OCI-LY1 (cell line): ENCODE data around the gene HDDC2.

ENCODE experiments used
- H2AFZ ChIP-seq: fragments of 200-600 bp; sonication (generic), shearing (Covaris generic); 2 replicates; pipeline ENCODE4 v1.6.0; 2014; ENCODE audit warnings: antibody characterized with exemption, mild to moderate bottlenecking, low read length
- H3F3A ChIP-seq: fragments of 200-600 bp; sonication (generic), shearing (Covaris generic); 2 replicates; pipeline ENCODE4 v1.6.0; 2014; ENCODE audit warnings: mild to moderate bottlenecking, antibody characterized with exemption, low read length, moderate library complexity; ENCODE audit not compliant: insufficient read depth
- H3K27ac ChIP-seq: fragments of 200-600 bp; sonication (generic); 2 replicates; pipeline ENCODE4 v1.5.1; 2014; ENCODE audit warnings: low read length, mixed run types, mild to moderate bottlenecking, low read depth; ENCODE audit not compliant: poor library complexity, severe bottlenecking
- H3K27me3 ChIP-seq: fragments of 200-600 bp; sonication (generic); 2 replicates; pipeline ENCODE4 v1.6.0; 2014; ENCODE audit warnings: antibody characterized with exemption, mild to moderate bottlenecking, low read length, moderate library complexity; ENCODE audit not compliant: insufficient read depth
- H3K36me3 ChIP-seq: fragments of 200-600 bp; sonication (generic); 2 replicates; pipeline ENCODE4 v1.6.1; 2014; ENCODE audit warnings: mild to moderate bottlenecking, antibody characterized with exemption, low read length, moderate library complexity, mixed read lengths; ENCODE audit not compliant: insufficient read depth
- H3K4me1 ChIP-seq: fragments of 200-600 bp; sonication (generic); 2 replicates; pipeline ENCODE4 v1.5.1; 2014; ENCODE audit warnings: mild to moderate bottlenecking, low read length, moderate library complexity; ENCODE audit not compliant: insufficient read depth, severe bottlenecking
- H3K4me2 ChIP-seq: fragments of 200-600 bp; sonication (generic), shearing (Covaris generic); 2 replicates; pipeline ENCODE4 v1.6.1; 2014; ENCODE audit warnings: low read length
- H3K4me3 ChIP-seq: fragments of 200-600 bp; sonication (generic); 2 replicates; pipeline ENCODE4 v1.5.1; 2014; ENCODE audit warnings: low read length, low read depth, mild to moderate bottlenecking, mixed read lengths; ENCODE audit not compliant: poor library complexity, severe bottlenecking
- H3K79me2 ChIP-seq: fragments of 200-600 bp; shearing (Covaris generic); 2 replicates; pipeline ENCODE4 v1.6.1; 2016; ENCODE audit warnings: mixed run types, low read length, mixed read lengths; ENCODE audit not compliant: insufficient read depth
- H3K9ac ChIP-seq: fragments of 200-600 bp; sonication (generic), shearing (Covaris generic); 2 replicates; pipeline ENCODE4 v1.6.1; 2014; ENCODE audit warnings: mild to moderate bottlenecking, low read length, mixed read lengths
- H3K9me2 ChIP-seq: fragments of 200-600 bp; sonication (generic), shearing (Covaris generic); 2 replicates; pipeline ENCODE4 v1.6.1; 2014; ENCODE audit warnings: low read depth, mild to moderate bottlenecking, low read length, mixed read lengths
- H3K9me3 ChIP-seq: fragments of 200-600 bp; shearing (Covaris generic); 2 replicates; pipeline ENCODE4 v1.6.1; 2014; ENCODE audit warnings: low read length, mixed read lengths
- H4K20me1 ChIP-seq: fragments of 200-600 bp; sonication (generic), shearing (Covaris generic); 2 replicates; pipeline ENCODE4 v1.6.0; 2016; ENCODE audit warnings: mild to moderate bottlenecking, low read length; ENCODE audit not compliant: insufficient read depth
- CTCF ChIP-seq: fragments of 200-600 bp; sonication (generic), shearing (Covaris generic); IDR thresholded peaks from 2 replicates; pipeline ENCODE4 v1.5.1; 2017; ENCODE audit warnings: mild to moderate bottlenecking, antibody characterized with exemption, low read length, moderate library complexity, mixed read lengths
- EZH2 ChIP-seq: fragments of 200-600 bp; sonication (generic), shearing (Covaris generic); IDR thresholded peaks from 2 replicates; pipeline ENCODE4 v1.8.0; 2017; ENCODE audit warnings: borderline replicate concordance, mixed run types, mild to moderate bottlenecking, antibody characterized with exemption, low read length, moderate library complexity, mixed read lengths

Gene HDDC2

GRCh38 chr6:125279961-125280360 lies 21.8 kb downstream of the HDDC2 start:
- Histone ChIP-seq H3F3A (no peaks in the 10 kb centered on the region), H3K36me3 (peaks cover 81% of the 10 kb centered on the region), H3K9me3 (no peaks in the 10 kb centered on the region), H3K9me2 (no peaks in the 10 kb centered on the region), H2AFZ (no peak overlapping the region), H3K4me3 (no peak overlapping the region), H3K27me3 (no peaks in the 10 kb centered on the region), H3K4me1 (no peaks in the 10 kb centered on the region), H3K27ac (no peak overlapping the region), H3K9ac (no peak overlapping the region), H3K79me2 (peaks cover 3% of the 10 kb centered on the region; the same call in 1 of the 2 replicates), H4K20me1 (no peaks in the 10 kb centered on the region), H3K4me2 (no peak overlapping the region)
- TF ChIP-seq EZH2 (no peak), CTCF (no peak)

- H3K27me3 ChIP-seq: no peaks in the 10 kb centered on the region
- H3K4me2 ChIP-seq: no peak overlapping the region
- H3K79me2 ChIP-seq: peaks cover 3% of the 10 kb centered on the region; the same call in 1 of the 2 replicates
- no peaks in the 10 kb centered on the region for H3F3A ChIP-seq
- TF ChIP-seq EZH2 (no peak), CTCF (no peak)
- H3K4me1 ChIP-seq: no peaks in the 10 kb centered on the region
- no peaks in the 10 kb centered on the region for H4K20me1 ChIP-seq
- no peak overlapping the region for H3K27ac ChIP-seq
- H2AFZ ChIP-seq: no peak overlapping the region
- H3K9me2 ChIP-seq: no peaks in the 10 kb centered on the region
- no peak overlapping the region for H3K9ac ChIP-seq
- H3K36me3 ChIP-seq: peaks cover 85% of the 10 kb centered on the region
- no peaks in the 10 kb centered on the region for H3K9me3 ChIP-seq
- no peak overlapping the region for H3K4me3 ChIP-seq
Observed at GRCh38 chr6:125277838-125278237, 23.9 kb downstream of the HDDC2 start.

GRCh38 chr6:125275779-125276178 lies 26.0 kb downstream of the HDDC2 start:
- no peak overlapping the region for H2AFZ ChIP-seq
- no peaks in the 10 kb centered on the region for H4K20me1 ChIP-seq
- peaks cover 74% of the 10 kb centered on the region for H3K36me3 ChIP-seq
- no peak overlapping the region for H3K27ac ChIP-seq
- no peaks in the 10 kb centered on the region for H3K79me2 ChIP-seq
- H3K9ac ChIP-seq: no peak overlapping the region
- H3K9me2 ChIP-seq: no peaks in the 10 kb centered on the region
- no peak overlapping the region for H3K4me2 ChIP-seq
- no peaks in the 10 kb centered on the region for H3K9me3 ChIP-seq
- no peaks in the 10 kb centered on the region for H3F3A ChIP-seq
- TF ChIP-seq EZH2: no peak
- no peak for TF ChIP-seq CTCF
- no peak overlapping the region for H3K4me3 ChIP-seq
- H3K27me3 ChIP-seq: no peaks in the 10 kb centered on the region
- no peaks in the 10 kb centered on the region for H3K4me1 ChIP-seq
